Smooth muscle cell of the brain vasculature (primary cell): ENCODE measurements around the gene VASH1.

ENCODE experiments used
- DNase-seq: peaks from one replicate; pipeline ENCODE4 v3.0.0-alpha.2; 2012; ENCODE audit warnings: low read depth, low spot score

Gene VASH1

DNA sequence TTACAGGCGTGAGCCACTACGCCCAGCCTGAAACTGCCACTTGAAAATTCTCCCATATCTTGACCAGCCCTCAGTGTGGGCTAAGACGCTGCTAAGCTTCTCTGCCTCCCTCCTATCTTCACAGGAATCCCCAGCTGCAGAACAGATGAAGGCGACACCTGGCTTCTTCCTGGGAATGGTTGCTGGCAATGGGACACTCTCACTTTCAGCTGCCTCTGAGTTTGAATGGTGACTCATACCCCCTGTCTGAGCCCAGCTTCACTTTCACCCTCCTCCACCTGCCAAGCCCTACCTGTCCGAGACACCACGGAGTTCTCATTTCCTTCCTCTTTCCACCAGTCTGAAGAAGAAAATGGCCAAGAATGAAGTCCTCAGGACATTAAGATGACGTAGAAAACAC, 18.3 kb upstream of the VASH1 start:
- no peak for DNase-seq

DNA sequence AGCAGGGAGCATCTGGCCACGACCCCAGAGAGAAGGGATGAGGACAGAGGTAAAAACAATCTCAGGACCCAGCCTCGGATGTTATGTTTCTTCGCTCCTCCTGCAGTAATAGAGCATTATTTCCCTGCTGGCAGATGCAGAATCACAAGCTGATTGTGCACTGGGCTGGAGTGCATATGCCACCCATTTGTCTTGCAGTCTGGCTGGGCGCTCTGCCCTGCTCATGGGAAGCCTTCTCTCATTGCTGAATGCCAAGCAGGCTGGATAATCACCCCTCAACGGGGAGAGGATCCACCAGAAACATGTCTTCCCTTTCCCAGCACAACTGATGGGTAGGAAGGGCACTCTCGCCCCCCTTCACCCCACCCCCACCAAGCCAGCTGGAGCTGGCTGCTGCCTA, 8.5 kb upstream of the VASH1 start:
- no peak for DNase-seq

DNA sequence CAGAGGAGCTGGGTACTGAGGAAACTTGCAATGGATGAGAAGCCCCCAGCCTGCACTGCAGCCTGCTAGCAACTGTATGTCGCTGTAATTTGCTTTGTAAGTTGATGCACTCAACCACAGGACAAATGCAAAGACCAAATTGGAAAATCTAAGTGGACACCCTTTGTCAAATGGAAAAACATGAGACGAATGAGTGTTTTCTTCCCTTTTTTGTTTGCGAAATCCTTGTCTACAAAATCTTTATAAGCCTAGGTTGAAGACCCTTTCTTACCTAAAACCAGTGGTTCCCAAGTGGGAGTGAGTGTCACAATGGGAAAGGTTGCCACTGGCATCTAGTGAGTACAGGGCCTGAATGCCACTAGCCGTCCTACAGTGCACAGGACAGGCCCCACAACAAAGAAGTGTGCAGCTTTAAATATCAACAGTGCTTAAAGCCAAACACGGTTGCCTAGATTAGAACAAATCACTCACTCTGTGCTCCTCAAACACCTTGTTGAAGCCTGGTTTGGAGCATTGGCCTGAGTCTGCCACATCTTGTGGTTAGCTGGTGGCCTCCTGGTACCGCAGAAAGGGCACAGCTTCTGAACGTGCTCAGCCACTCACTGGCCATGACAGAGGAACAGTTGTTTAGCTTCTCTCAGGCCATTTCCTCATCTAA, 7.6 kb upstream of the VASH1 start:
- DNase-seq = no peak

DNA sequence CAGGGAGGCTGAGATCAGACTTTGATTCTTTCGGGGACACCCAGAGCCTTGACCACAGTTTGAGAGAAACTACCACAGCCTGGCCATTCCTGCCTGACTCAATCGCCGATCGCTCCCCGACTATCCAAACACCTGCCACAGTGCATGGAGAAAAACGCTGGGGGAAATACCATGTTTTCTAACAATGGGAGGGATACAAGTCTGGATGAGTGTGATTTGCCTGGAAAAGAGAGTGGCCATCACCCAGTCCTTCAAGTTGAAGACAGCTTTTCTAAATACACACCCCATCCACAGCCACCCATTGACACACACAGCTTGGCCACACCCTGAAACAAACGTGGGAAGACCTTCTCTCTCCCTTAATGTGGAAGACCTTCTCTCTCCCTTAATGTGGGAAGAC, 6.7 kb upstream of the VASH1 start:
- DNase-seq = no peak

DNA sequence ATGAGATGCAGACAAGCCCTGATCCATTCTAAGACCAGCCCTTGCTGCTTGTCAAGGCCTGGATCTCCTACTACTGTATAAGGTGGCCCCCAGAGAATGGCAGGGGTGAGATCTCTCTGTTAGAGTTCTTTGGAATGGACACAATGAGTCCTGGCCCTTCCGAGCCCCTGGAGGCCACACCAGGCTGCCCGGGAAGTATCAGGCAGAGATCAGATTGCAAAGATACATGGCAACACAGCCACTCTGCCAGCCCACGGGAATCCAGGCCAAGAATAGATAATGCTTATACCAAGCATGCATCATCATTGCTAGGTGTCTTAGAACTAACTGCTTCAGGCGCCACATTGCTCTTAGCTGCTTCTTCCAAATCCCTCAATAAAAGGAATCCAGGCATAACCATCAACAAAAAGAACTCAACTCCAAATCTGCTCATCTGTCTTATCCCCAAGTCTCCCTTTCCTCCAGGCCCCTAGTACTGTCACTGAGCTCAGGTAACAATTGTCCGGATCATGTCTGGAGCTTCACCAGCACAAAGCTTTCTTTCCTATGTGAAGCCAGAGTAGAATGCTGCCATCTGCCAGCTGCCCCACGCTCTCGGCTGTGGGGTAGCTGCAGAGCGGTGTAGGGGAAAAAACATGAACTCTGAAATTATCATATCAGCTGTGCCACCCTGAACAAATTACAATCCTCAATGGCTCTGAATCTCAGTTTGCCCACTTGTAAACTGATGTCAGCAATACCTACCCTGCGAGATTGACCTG, 5.5 kb upstream of the VASH1 start:
- DNase-seq = no peak

DNA sequence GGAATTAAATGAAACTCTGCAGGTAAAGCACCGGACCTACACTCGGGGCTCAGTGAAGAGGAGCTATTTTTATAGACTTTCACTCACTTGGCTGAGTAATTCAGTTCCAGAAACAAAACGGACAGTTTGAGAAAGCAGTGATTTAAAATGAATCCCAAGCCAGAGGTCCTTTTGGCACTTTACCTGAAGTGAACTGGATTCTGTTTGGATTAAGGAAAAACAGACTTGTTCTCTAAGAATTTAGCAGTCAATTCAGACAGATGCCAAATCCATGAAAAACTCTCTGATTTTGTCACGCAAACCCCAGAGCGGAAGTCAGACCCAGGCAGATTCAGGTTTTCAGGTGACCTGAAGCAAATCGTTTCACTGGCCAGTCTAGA, 4.9 kb upstream of the VASH1 start:
- no peak for DNase-seq

DNA sequence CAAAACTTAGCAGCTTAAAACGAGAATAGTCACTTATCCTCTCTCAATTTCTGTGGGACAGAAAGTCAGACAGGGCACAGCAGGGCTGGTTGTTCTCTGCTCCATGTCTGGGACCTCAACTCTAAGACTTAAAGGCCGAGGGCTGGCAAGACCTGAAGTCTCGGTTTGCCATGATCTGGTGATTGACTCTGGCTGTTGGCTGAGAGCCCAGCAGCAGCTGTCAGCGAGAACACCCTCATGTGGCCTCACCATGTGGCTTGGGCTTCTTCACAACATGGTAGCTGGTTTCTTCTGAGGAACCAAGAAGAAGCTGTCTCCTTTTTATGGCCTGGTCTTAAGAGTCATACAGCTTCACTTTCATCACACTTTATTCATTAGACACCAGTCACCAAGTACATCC, 1.7 kb upstream of the VASH1 start:
- no peak for DNase-seq

DNA sequence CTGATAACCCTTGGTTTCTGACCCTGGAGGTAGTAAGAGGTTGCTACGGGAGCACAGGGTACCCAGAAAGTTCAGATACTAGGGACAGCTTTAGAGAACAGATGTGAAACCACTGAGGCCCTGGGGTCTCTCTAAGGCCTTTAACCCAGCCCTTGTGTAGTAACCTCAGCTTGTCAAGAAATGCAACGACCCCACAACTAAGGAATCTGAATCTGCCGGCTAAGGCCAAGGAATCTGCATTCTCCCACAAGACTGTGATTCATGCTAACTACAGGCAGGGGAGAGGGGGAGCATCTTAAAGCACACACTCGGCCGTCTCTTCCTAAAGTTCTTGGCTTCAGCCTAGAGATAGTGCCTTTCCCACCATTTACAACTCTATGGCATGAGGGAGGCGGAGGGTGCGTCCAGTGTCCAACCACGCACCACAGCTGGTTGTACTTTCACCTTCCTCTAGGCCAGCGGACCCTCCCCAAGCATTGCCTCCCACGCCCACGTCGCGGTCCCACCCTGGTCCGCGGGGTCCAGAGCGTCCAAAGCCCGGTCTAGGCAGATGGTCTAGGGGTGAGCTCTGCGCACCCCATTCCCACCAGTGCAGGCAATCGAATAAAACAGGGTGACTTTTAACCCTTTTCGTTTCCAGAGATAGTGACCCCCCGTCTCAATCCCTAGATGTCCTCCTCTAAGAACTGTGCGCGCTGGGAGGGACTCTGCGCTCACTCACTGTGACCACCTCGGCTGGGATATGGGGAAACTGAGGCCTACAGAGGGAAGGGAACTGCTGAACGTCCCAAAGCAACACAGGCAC, 735 bp upstream of the VASH1 start:
- DNase-seq = no peak

DNA sequence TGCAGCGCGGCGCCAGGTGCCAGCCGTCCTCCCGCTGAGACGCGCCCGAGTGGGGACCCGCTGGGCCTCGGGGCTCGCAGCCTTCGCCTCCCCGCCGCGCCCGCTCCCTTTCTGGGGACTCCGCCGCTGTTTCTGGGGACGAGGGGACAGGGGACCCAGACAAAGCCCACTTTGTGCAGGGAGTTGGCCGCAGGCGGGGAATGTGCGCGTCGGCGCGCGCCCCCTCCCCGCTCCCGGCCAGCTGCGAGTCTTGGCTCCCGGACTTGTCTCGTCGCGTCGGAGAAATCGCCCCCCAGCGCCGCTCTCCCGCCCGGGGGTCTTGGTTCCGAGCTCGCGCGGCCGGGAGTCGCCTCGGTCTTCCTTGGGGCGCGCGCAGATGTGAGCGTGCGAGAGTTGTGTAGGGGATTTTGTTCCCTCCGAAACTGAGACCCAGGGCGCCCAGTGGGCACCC, 717 bp downstream of the VASH1 start:
- DNase-seq = no peak

DNA sequence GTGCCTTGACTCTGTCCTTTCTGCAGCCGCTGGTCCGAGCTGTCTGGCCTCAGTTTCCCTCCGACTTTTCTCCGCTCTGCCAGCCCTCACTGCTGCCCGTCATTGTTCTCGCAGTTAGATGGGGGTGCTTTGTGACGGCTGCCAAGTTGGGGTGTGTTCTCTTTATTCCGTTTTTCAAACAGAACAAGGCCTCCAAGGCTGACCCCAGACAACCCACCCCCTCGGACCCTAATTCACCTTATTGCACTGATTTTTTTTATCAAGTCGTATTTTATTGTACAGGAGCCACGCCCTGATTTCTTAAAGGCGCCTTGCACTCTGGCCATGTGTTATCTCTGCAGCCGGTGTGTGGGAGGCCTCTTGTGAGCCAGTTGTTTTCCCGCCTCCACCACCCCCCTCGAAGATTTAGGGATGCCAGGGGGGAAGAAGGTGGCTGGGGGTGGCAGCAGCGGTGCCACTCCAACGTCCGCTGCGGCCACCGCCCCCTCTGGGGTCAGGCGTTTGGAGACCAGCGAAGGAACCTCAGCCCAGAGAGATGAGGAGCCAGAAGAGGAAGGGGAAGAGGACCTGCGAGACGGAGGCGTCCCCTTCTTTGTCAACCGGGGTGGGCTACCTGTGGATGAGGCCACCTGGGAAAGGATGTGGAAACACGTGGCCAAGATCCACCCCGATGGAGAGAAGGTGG, 1.3 kb downstream of the VASH1 start:
- DNase-seq = no peak

DNA sequence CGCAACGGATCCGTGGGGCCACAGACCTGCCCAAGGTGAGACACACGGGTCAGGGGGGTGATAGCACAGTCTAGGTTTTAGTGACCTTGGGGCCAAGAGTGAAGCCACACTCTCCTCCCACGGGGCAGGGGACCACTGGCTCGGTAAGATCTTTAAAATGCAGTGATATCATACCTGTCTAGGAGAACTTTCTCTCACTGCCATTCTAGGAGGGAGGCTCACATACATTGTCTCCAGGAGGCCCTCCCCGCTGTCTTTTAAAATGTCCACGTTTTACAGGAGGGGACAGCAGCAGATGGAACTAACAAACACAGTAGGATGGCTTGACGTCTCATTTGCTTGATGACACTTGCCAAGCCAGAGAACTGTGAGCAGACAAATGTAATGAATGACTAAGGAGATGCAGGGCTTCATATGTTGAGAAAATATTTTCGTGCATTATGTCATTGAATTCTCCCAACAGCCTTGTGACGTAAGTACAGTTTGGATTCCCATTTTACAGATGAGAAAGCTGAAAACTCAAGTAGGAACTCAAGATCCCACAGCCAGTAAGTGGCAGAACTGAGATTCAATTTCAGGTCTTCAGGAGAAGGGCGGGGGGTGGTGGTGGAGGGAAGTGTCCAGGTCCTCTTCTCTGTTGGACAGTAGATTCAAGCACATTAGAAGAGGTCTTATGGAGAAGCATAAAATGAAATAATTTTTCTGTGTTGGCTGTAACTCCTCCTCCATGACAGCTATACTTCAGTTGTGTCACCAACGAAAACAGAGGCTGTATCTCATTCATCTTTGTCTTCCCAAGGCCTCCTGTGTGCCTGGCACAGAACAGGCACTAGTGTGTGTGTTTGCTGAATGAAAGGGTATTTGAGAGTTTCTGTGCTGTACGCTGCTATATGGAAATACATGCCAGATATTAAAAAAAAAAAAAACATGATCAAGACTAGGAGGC, 2.1 kb downstream of the VASH1 start:
- DNase-seq = no peak

DNA sequence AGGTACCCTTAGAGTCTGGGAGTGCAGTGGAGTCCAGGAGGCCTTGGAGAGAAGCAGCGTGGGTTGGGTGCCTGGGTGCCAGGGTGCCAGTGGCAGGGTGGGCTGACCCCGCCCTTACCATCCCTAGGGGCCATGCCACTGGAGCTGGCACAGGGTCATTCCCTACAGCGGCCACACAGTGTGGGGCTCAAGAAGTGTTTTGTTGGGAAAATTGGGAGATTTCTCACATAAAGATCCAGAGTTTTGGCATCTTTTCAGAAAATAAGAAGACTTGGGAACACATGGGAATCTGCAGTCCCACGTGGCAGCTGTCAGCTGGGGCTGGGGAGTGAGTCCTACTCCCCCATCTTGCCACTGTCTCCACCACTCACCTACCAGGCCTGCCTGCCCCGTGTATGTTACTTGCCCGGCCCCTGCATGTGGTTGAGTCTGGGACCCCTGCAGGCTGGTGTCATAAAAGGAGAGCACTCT, 4.2 kb downstream of the VASH1 start:
- no peak for DNase-seq

DNA sequence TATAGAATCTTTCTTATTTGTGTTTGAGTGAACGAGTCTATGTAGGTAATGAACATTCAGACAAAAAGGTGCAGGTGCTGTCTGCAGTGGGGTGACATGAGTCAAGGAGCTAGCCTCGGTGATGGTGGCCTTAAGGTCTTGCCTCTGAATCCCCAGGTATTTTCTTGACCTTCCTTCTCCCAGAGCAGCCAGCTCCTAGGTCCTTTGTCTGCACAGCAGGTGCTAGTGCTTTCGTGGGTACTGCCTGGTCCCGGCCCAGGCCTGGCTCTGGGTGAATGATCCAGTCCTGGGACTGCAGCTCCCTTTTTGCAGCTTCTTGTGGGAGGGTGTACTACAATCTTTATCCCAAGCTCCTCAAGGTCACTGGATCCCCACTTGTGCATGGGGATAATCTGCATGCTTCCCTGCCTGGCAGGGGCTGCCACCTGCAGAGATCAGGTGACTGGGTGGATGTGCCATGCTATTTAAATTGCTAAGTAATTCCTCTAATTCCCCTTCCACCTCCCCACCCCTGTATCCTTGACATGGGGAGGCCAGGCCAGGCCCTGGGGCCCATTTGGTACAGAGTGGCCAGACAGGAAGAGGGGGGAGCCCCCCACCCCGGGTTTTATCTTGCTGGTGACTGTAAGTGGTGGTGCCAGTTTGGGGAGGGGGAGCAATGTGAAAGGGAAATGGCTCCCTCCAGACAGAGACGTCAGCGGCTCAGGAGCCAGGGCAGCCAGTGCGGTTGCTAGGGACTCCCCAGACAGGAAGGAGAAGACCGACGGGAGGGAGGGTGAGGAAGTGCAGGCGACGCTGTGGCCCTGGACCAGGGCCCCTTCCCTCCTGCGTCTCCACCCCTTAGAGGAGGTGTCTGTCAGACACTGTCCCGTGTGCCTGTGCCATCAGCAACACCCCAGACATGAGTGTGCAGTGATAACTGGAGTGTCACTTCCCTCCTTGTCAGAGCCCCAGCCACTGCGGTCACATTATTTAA, 6.7 kb downstream of the VASH1 start:
- no peak for DNase-seq

DNA sequence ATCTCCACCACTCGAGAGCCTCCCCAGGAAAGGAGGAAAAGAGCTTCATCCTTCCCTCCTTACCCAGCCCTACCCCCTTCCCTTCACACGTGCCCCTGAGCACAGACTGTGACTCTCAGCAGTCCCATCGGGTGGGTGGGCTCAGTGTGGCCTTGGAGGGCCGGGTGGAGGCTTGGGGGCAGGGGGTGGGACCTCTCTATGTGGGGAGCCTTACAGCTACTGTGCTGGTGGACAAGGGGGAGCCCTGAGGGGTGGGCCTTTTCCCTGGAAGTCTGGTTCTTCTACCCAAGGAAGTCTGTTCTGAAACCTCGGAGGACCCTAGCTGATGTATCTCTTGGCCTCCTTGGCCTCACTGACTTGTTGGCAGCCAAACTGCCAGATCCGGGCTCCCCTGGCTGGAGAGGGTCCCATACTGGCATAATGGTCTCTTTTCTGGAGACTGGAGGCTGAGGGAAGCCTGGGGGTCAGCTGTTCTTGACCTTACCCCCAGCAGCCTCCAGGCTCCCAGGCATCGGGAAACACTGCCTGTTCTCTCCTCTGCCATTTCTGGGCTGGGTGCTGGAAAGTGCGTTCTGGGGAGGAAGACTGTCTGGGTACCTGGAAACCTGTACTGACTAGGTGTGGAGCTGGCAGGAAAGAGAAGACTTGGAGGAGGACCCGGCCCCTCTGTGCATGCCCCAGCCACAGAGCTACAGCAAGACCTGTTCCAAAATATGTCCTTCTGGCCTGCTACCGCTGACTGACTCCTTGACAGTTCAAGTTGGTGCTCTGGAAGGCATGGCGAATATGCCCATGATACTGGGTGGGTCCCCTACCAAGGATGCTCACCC, 7.6 kb downstream of the VASH1 start:
- DNase-seq = no peak

DNA sequence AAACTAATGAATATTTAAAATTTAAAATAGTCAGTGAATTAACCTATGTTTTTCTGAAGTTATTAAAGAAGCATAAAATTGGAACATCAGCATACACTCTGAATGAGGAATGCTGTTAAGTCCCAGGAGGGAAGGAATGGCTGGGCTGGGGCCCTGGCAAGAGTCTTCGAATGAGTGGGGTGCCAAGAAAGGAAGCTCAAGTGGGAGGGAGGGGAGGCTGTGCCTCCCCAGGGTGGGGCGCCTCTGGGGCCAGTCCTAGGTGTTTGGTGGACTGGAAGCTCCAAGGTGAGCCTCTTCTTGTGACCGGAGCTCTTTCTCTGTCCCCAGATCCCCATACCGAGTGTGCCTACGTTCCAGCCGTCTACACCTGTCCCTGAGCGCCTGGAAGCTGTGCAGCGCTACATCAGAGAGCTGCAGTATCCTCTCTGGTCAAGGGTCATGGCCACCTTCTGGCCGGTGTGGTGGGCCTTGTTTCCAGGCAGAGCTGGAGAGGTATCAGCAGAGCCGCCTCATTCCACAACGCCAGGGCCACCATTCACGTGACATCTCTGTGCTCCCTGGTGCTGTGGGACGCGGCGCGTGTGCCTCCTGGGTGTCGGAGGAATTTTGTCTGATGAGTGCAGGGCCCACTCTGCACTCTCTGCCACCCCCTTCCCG, 8.5 kb downstream of the VASH1 start:
- no peak for DNase-seq

DNA sequence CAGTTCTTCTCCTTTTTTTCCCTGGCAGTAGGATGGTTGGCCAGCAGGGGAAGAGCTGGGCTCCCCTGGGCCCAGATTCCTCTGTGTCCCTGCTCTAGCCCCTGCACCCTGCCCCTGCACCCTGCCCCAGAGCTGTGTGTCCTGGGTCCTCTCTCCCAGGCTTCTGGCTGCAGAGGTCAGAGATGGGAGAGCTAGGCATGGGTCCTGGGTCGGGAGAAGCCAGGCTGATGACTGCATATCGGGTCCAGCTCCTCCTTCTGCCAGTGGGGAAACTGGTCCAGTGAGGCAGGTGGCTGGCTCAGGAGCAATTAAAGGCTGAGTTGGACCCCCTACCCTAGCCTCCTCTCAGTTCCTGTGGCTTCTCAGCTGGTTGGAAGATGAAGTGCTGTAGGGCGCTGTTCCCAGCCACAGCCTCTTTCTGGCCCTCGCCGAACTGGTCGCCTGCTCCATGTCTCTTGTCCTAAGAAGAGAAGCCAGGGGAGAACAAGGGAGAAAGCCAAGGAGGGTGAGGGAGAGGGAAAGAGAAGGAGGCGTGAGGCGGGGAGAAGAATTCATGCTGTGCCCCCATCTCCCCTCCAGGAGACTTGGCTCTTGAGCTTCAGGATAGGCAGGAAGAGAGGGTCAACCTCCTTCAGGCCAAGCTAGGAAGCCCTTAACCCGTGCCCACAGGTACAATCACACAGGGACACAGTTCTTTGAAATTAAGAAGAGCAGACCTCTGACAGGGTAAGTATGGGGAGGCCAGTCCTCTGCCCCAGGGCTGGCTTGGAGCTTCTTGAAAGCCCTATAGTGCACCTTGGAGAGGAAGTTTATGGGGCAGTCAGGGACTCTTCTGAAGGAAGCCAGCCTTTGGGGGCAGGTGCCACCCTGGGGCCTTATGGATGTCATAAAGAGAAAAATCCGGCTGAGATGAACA, 9.5 kb downstream of the VASH1 start:
- no peak for DNase-seq

DNA sequence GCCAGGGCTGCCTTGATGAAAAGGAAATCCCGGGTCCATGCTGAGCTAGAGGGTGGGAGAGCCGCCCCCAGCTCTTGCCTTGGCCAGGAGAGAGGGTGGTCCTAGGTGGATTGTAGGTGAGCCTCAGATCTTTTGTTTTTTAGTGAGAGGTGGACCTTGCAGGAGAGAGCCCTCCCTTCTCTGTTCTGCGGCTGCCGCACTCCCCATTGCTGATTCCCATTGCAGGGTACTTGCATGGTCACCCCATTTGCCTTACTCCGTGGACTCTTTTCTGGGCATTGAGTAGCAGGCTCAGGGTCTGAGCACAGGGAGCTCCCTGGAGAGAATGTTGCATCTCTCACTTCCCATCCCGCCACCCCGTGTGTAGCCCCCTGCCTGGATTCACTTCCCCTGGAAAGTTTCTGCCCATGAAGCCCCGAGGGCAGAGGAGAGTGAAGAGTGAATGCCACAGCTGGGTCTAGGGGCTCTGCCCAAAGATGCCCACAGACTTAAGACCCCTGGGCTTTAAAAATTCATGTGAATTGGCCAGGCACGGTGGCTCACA, 10.2 kb downstream of the VASH1 start:
- DNase-seq = no peak
